PC-9 (cell line): ENCODE results near the gene KIZ. TPM values are rescaled to one million over a fixed set of nuclear protein-coding genes. Genes with fewer than 3 reads are reported as not detected.

ENCODE experiments used
- BruUV-seq: library from RNA; stranded (reverse); fragments of 400-500 nt; replicated peaks from 2 replicates; lab custom pipeline; 2021; lab: Mats Ljungman, UMichigan
- CTCF ChIA-PET: fragments of 300-600 bp; sonication (Branson Sonifier 250); formaldehyde crosslinking; loops from one replicate; lab custom pipeline; 2022; ENCODE audit warnings: antibody characterized with exemption; lab: Charles Lee
- POLR2A ChIA-PET: fragments of 300-600 bp; sonication (Branson Sonifier 250); formaldehyde crosslinking; loops from one replicate; lab custom pipeline; 2022; ENCODE audit warnings: antibody characterized with exemption; ENCODE audit not compliant: unreplicated experiment; lab: Charles Lee
- DNase-seq, 2 experiments: peaks; one replicate each; pipeline versions ENCODE4 v3.0.0 to v3.0.0-alpha.2; 2015 to 2022; ENCODE audit warnings: mixed read lengths in 1 of 2
- H2AFZ ChIP-seq: fragments of 200-600 bp; sonication (generic); 2 replicates; pipeline ENCODE4 v1.8.1; 2017; ENCODE audit warnings: antibody characterized with exemption
- H3F3A ChIP-seq: fragments of 200-600 bp; sonication (generic); 2 replicates; pipeline ENCODE4 v1.8.1; 2017; ENCODE audit warnings: antibody characterized with exemption, mild to moderate bottlenecking, low read depth; ENCODE audit not compliant: insufficient read depth
- H3K27ac ChIP-seq: fragments of 200-600 bp; sonication (generic); 2 replicates; pipeline ENCODE4 v1.6.1; 2016; ENCODE audit warnings: mixed run types
- H3K27me3 ChIP-seq: fragments of 200-600 bp; sonication (generic); 2 replicates; pipeline ENCODE4 v1.6.1; 2016; ENCODE audit warnings: low read depth, mixed run types; ENCODE audit not compliant: insufficient read depth
- H3K36me3 ChIP-seq: fragments of 200-600 bp; sonication (generic); 2 replicates; pipeline ENCODE4 v1.6.1; 2016; ENCODE audit warnings: low read depth, mixed run types
- H3K4me1 ChIP-seq: fragments of 200-600 bp; sonication (generic); replicated peaks from 2 replicates; pipeline ENCODE4 v1.6.1; 2016; ENCODE audit warnings: mixed run types; ENCODE audit not compliant: insufficient read depth
- H3K4me2 ChIP-seq: fragments of 200-600 bp; sonication (generic); 2 replicates; pipeline ENCODE4 v1.6.1; 2017; ENCODE audit warnings: mixed run types
- H3K4me3 ChIP-seq: fragments of 200-600 bp; sonication (generic); 2 replicates; pipeline ENCODE4 v1.6.1; 2016; ENCODE audit warnings: mixed run types
- H3K79me2 ChIP-seq: fragments of 200-600 bp; sonication (generic); 2 replicates; pipeline ENCODE4 v1.6.1; 2017; ENCODE audit warnings: low read depth, mixed run types
- H3K9me2 ChIP-seq: fragments of 200-600 bp; sonication (generic); 2 replicates; pipeline ENCODE4 v1.8.1; 2017; ENCODE audit warnings: mild to moderate bottlenecking; ENCODE audit not compliant: insufficient read depth
- H3K9me3 ChIP-seq: fragments of 200-600 bp; sonication (generic); 2 replicates; pipeline ENCODE4 v1.8.1; 2016; ENCODE audit warnings: low read depth; ENCODE audit not compliant: insufficient read depth
- H4K20me1 ChIP-seq: fragments of 200-600 bp; sonication (generic); 2 replicates; pipeline ENCODE4 v1.8.1; 2017; ENCODE audit not compliant: insufficient read depth
- EZH2 ChIP-seq: fragments of 200-600 bp; sonication (generic); IDR thresholded peaks from 2 replicates; pipeline ENCODE4 v1.8.0; 2017; ENCODE audit warnings: antibody characterized with exemption, low read depth
- intact Hi-C: fragments of 100-400 bp; cut with micrococcal nuclease; formaldehyde crosslinking; loops from one replicate; pipeline ENCODE4 v1.10.0; 2022; ENCODE audit not compliant: unreplicated experiment
- total RNA-seq: library from RNA; stranded (reverse); gene quantifications from 2 replicates; pipeline ENCODE4 v1.2.3, GENCODE V29; 2021
- TF ChIP-seq, protein P1 (sequence below): fragments of 200-600 bp; sonication (generic); conservative IDR thresholded peaks from 2 replicates; pipeline ENCODE4 v1.6.1; 2017; ENCODE audit warnings: mixed run types, antibody characterized with exemption, mild to moderate bottlenecking, moderate library complexity

Gene KIZ
- total RNA-seq, 1 experiment from 2014 or later: 21.5 TPM

- no peaks in the 10 kb centered on the region for H3K9me2 ChIP-seq
- no TSS peak for BruUV-seq
- ChIA-PET CTCF (interaction anchor here (0.6 to 2.0 kb wide), 3 partner anchors 9 to 130 kb away, joined by 6 to 11 read pairs (median 7); no protein-coding TSS in a partner anchor), POLR2A (interaction anchor here (0.6 to 0.7 kb wide), 2 partner anchors 11 to 17 kb away, joined by 4 to 10 read pairs; no protein-coding TSS in a partner anchor)
- no peaks in the 10 kb centered on the region for H3K36me3 ChIP-seq
- peak in 1 of 2 experiments; percentile 53 for DNase-seq
- TF ChIP-seq, protein P1, sequence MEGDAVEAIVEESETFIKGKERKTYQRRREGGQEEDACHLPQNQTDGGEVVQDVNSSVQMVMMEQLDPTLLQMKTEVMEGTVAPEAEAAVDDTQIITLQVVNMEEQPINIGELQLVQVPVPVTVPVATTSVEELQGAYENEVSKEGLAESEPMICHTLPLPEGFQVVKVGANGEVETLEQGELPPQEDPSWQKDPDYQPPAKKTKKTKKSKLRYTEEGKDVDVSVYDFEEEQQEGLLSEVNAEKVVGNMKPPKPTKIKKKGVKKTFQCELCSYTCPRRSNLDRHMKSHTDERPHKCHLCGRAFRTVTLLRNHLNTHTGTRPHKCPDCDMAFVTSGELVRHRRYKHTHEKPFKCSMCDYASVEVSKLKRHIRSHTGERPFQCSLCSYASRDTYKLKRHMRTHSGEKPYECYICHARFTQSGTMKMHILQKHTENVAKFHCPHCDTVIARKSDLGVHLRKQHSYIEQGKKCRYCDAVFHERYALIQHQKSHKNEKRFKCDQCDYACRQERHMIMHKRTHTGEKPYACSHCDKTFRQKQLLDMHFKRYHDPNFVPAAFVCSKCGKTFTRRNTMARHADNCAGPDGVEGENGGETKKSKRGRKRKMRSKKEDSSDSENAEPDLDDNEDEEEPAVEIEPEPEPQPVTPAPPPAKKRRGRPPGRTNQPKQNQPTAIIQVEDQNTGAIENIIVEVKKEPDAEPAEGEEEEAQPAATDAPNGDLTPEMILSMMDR: peak; percentile 7; the same call in 1 of the 2 replicates
- no peak for TF ChIP-seq EZH2
- no peaks in the 10 kb centered on the region for H3F3A ChIP-seq
- H3K4me1 ChIP-seq: peaks cover 11% of the 10 kb centered on the region
- H3K4me3 ChIP-seq: peak overlapping the region; percentile 83
- H3K4me2 ChIP-seq: peak overlapping the region; percentile 94
- intact Hi-C loops: no loop called here
- H3K9me3 ChIP-seq: no peaks in the 10 kb centered on the region
- peak overlapping the region; percentile 97 for H2AFZ ChIP-seq
- no peaks in the 10 kb centered on the region for H4K20me1 ChIP-seq
- no peaks in the 10 kb centered on the region for H3K79me2 ChIP-seq
- H3K27ac ChIP-seq: no peak overlapping the region
- H3K27me3 ChIP-seq: no peaks in the 10 kb centered on the region
These were observed 622 bp upstream of the KIZ start for GRCh38 chr20:21125072-21125848.

DNA sequence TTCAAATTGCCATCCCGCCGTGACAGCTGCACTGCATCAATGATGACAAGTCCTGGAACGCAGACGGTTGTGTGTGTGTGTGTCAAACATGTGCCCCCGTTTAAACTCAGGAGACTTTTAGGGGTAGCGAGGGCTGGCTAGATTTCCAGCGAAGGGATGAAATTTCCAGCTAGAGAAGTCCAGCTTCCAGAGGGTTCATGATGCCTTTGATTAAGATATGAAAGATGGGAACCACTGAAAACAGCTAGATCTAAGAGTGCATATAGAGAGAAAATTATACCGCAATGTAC is 644 bp downstream of the KIZ start:
- H4K20me1 ChIP-seq: no peaks in the 10 kb centered on the region
- intact Hi-C loops: no loop called here
- no peak overlapping the region for H3K27ac ChIP-seq
- POLR2A ChIA-PET: no interaction called here
- H3K9me2 ChIP-seq: no peaks in the 10 kb centered on the region
- no peaks in the 10 kb centered on the region for H3K27me3 ChIP-seq
- peaks cover 11% of the 10 kb centered on the region for H3K4me1 ChIP-seq
- CTCF ChIA-PET: interaction anchor here (2.0 kb wide), 1 partner anchor 109 kb away, joined by 6 read pairs; no protein-coding TSS in a partner anchor
- peak overlapping the region; percentile 100 for H2AFZ ChIP-seq
- no peaks in the 10 kb centered on the region for H3K9me3 ChIP-seq
- no peaks in the 10 kb centered on the region for H3K79me2 ChIP-seq
- peak overlapping the region; percentile 83 for H3K4me3 ChIP-seq
- peak overlapping the region; percentile 98 for H3K4me2 ChIP-seq
- TF ChIP-seq, protein P1: no peak
- TF ChIP-seq EZH2: no peak
- no peaks in the 10 kb centered on the region for H3F3A ChIP-seq
- BruUV-seq: TSS peak; percentile 56
- no peaks in the 10 kb centered on the region for H3K36me3 ChIP-seq
- no peak for DNase-seq

DNA sequence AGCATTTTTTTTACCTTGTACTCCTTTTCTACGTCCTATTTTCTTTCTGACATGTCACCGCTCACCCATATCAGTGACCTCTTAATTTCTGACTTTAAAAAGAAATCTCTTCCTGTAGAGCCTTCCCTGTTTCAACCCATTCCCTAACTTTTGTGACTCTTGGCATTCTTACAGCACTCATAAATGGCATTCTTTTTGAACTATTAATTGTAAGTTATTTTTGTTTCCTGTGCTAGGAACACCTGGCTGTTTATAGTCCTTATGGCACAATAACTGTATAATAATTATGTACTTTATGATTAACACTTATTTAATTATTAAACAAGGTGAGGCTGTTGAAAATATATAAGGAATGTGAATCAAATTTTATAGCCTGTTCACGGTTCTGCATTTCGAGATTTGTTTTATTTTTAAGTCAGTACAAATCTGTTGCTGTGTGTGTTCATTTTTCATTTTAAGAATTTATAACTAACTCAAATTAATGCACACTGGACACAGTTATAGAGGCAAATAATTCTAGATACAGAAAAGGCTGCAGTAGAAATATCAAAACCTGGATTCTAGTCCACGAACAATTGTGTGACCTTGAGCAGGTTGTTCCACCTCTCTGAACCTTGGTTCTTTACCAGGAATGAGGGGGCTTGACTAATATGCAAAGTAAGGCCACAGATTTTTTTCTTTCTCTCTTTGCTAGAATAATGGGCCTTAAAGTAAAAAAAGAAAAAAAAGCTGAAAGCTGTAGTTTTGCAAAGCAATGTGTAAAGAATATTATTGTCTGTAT is 1.5 kb downstream of the KIZ start:
- H3K9me3 ChIP-seq: no peaks in the 10 kb centered on the region
- H3K27me3 ChIP-seq: no peaks in the 10 kb centered on the region
- no peak overlapping the region for H2AFZ ChIP-seq
- peaks cover 11% of the 10 kb centered on the region for H3K4me1 ChIP-seq
- no peaks in the 10 kb centered on the region for H3F3A ChIP-seq
- H3K4me2 ChIP-seq: peak overlapping the region; percentile 98
- DNase-seq: no peak
- POLR2A ChIA-PET: no interaction called here
- CTCF ChIA-PET: interaction anchor here (2.0 kb wide), 1 partner anchor 108 kb away, joined by 6 read pairs; no protein-coding TSS in a partner anchor
- H4K20me1 ChIP-seq: no peaks in the 10 kb centered on the region
- no TSS peak for BruUV-seq
- no peaks in the 10 kb centered on the region for H3K9me2 ChIP-seq
- no peak overlapping the region for H3K4me3 ChIP-seq
- H3K27ac ChIP-seq: no peak overlapping the region
- TF ChIP-seq, protein P1: no peak
- no peak for TF ChIP-seq EZH2
- intact Hi-C loops: no loop called here
- H3K79me2 ChIP-seq: no peaks in the 10 kb centered on the region
- H3K36me3 ChIP-seq: no peaks in the 10 kb centered on the region
